GM12878 (cell line): ENCODE measurements around the gene WDR41. TPM values are rescaled to one million over a fixed set of nuclear protein-coding genes. Genes with fewer than 3 reads are reported as not detected.
"Not testable (repeated sequence)": the region's sequence is repeated elsewhere in the genome, so short reads cannot be mapped to it uniquely, and the experiment has no call there.

Source experiments
- ATAC-seq: fragments of 200-7000 bp; cut with Tn5 transposase; 3 replicates; pipeline ENCODE4 v1.9.1; 2020; ENCODE audit warnings: mild to moderate bottlenecking, moderate library complexity
- BruUV-seq: library from RNA; stranded (reverse); fragments of 400-500 nt; replicated peaks from 2 replicates; lab custom pipeline; 2021; lab: Mats Ljungman, UMichigan
- CTCF ChIA-PET: fragments of 300-600 bp; sonication (Branson Sonifier 250); formaldehyde crosslinking; extraction: SDS; loops from one replicate; lab custom pipeline; 2021; ENCODE audit warnings: inconsistent platforms; lab: Yijun Ruan, JAX
- POLR2A ChIA-PET: fragments of 350-600 bp; formaldehyde crosslinking; extraction: SDS; loops from one replicate; lab custom pipeline; 2021; ENCODE audit warnings: inconsistent platforms; lab: Charles Lee
- RAD21 ChIA-PET: fragments of 300-600 bp; sonication (Branson Sonifier 250); formaldehyde crosslinking; loops from one replicate; lab custom pipeline; 2023; ENCODE audit warnings: antibody characterized with exemption; ENCODE audit not compliant: unreplicated experiment; lab: Charles Lee
- SMC1A ChIA-PET: fragments of 300-600 bp; sonication (Branson Sonifier 250); formaldehyde crosslinking; loops from one replicate; lab custom pipeline; 2023; ENCODE audit not compliant: unreplicated experiment, uncharacterized antibody; lab: Charles Lee
- DNase-seq: peaks from one replicate; pipeline ENCODE4 v3.0.0-alpha.2; 2011; ENCODE audit warnings: low read depth, low spot score
- FAIRE-seq: peaks from 3 replicates; lab custom pipeline; 2011; peaks lifted over from hg19 to GRCh38; lab: Jason Lieb, UNC
- H2AFZ ChIP-seq: 2 replicates; pipeline ENCODE4 v1.6.0; 2011; ENCODE audit warnings: low read depth, low read length, control low read depth; ENCODE audit not compliant: control insufficient read depth
- H3K27ac ChIP-seq: 2 replicates; pipeline ENCODE4 v1.5.1; 2011; ENCODE audit warnings: control low read depth; ENCODE audit not compliant: control insufficient read depth, insufficient read depth
- H3K27me3 ChIP-seq, 2 experiments: replicated peaks in 1 of 2; 2 replicates each; pipeline versions ENCODE4 v1.6.0 to v1.6.1; 2011; ENCODE audit warnings: low read length in 1 of 2; ENCODE audit not compliant: control insufficient read depth in 2 of 2, insufficient read depth in 2 of 2
- H3K36me3 ChIP-seq, 2 experiments: 2 replicates each; pipeline ENCODE4 v1.5.1; 2011; ENCODE audit warnings: low read length in 1 of 2; ENCODE audit not compliant: control insufficient read depth in 2 of 2, insufficient read depth in 2 of 2
- H3K4me1 ChIP-seq: 2 replicates; pipeline ENCODE4 v1.6.1; 2011; ENCODE audit warnings: mild to moderate bottlenecking, low read length, moderate library complexity, mixed read lengths; ENCODE audit not compliant: control insufficient read depth, insufficient read depth
- H3K4me2 ChIP-seq: 2 replicates; pipeline ENCODE4 v1.6.0; 2011; ENCODE audit warnings: control low read depth; ENCODE audit not compliant: control insufficient read depth, insufficient read depth
- H3K4me3 ChIP-seq: fragments of 200-600 bp; sonication (generic); 2 replicates; pipeline ENCODE4 v1.5.1; 2016
- H3K79me2 ChIP-seq: 2 replicates; pipeline ENCODE4 v1.6.0; 2011; ENCODE audit warnings: low read length; ENCODE audit not compliant: control insufficient read depth, insufficient read depth
- H3K9ac ChIP-seq: 2 replicates; pipeline ENCODE4 v1.8.0; 2011; ENCODE audit warnings: low read length, control low read depth, mixed read lengths; ENCODE audit not compliant: control insufficient read depth, insufficient read depth
- H3K9me3 ChIP-seq: replicated peaks from 3 replicates; pipeline ENCODE4 v1.5.1; 2011; ENCODE audit warnings: mild to moderate bottlenecking, low read length; ENCODE audit not compliant: control insufficient read depth, insufficient read depth
- H4K20me1 ChIP-seq: 2 replicates; pipeline ENCODE4 v1.6.0; 2011; ENCODE audit not compliant: control insufficient read depth, insufficient read depth
- NBN ChIP-seq: fragments of 450-650 bp; IDR thresholded peaks from 2 replicates; pipeline ENCODE4 v1.6.1; 2016
- RUNX3 ChIP-seq: IDR thresholded peaks from 2 replicates; pipeline ENCODE4 v1.6.1; 2012; ENCODE audit warnings: low read length, inconsistent platforms
- SKIL ChIP-seq: fragments of 450-650 bp; IDR thresholded peaks from 2 replicates; pipeline ENCODE4 v1.6.1; 2017; ENCODE audit warnings: mild to moderate bottlenecking, low read depth, inconsistent platforms; ENCODE audit not compliant: poor library complexity, severe bottlenecking
- TAF1 ChIP-seq: IDR thresholded peaks from 2 replicates; pipeline ENCODE4 v1.6.1; 2011; ENCODE audit warnings: mild to moderate bottlenecking, low read depth, low read length, borderline replicate concordance
- WRNIP1 ChIP-seq: IDR thresholded peaks from 2 replicates; pipeline ENCODE4 v1.6.1; 2011; ENCODE audit warnings: low read depth, low read length, improper control_type of control experiment, borderline replicate concordance
- YBX1 ChIP-seq: fragments of 450-650 bp; IDR thresholded peaks from 2 replicates; pipeline ENCODE4 v1.6.1; 2016; ENCODE audit warnings: antibody characterized with exemption
- YY1 ChIP-seq: IDR thresholded peaks from 2 replicates; pipeline ENCODE4 v1.6.1; 2011; ENCODE audit warnings: low read depth, mild to moderate bottlenecking, low read length
- WGBS: methylation state at CpG from one replicate; pipeline ENCODE4 v1.1.6; 2016; ENCODE audit warnings: low lambda C conversion rate; ENCODE audit not compliant: insufficient replicate concordance, insufficient coverage; ENCODE audit errors: missing lambda C conversion rate; 5-methylcytosine and 5-hydroxymethylcytosine counted together
- in situ Hi-C: fragments of 300-500 bp; cut with MboI; formaldehyde crosslinking; loops from 9 replicates; pipeline ENCODE4 v1.14.3; 2018; ENCODE audit warnings: mixed read lengths
- intact Hi-C: fragments of 100-400 bp; cut with micrococcal nuclease; formaldehyde crosslinking; loops from one replicate; pipeline ENCODE4 v1.14.2; 2022; ENCODE audit not compliant: unreplicated experiment
- polyA plus RNA-seq, 11 experiments: library from polyadenylated mRNA; depleted of rRNA in 4 of 11; unstranded in 6 of 11; stranded (reverse) in 5 of 11; fragments of >200 nt; fragmentation: Nextera tagmentation in 4 of 11; fragmentation: Illumina TruSeq in 1 of 11; extraction: Ambion mirVana in 4 of 11; extraction: Trizol in 1 of 11; gene quantifications; 1 replicate in 1 of 11; 2 replicates in 10 of 11; pipeline versions ENCODE4 v1.2.1 to v1.2.3, GENCODE V29; 2011 to 2016; ENCODE audit warnings: inconsistent platforms in 2 of 11, missing spikeins in 2 of 11, low read depth in 1 of 11
- total RNA-seq, 4 experiments: library from RNA; depleted of rRNA in 3 of 4; stranded (reverse); fragments of >200 nt in 3 of 4; fragmentation: Illumina TruSeq in 1 of 4; extraction: Trizol in 1 of 4; gene quantifications; 2 replicates each; pipeline versions ENCODE4 v1.2.1 to v1.2.3, GENCODE V29; 2013 to 2021
- TF ChIP-seq, protein P1 (sequence below): IDR thresholded peaks from 2 replicates; pipeline ENCODE4 v1.6.1; 2012; ENCODE audit warnings: low read depth, low read length, improper control_type of control experiment
- TF ChIP-seq, protein P2 (sequence below): fragments of 450-650 bp; IDR thresholded peaks from 2 replicates; pipeline ENCODE4 v1.6.1; 2017; ENCODE audit warnings: low read depth, mild to moderate bottlenecking, moderate library complexity

Gene WDR41
- total and polyA plus RNA-seq, 10 of the 15 experiments (the other 5 are each of a cell fraction or from before 2014, with no cell fraction given), result 60.0 to 124 (median 84.4) TPM

DNA sequence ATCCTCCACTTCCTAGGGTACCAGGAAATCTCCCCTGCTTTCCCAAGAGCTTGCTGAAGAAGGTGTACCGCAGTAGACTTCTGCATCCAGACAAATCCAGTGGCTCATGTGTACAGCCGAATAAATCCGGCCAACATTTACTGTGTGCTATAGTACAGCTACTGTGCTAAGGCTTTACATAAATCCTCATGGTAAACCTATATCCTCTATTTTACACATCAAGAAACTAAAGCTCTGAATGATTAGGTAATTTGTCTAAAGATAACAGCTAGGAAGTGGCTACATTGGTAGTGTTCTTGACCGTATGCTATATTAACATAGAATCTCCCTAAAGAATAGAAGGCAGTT, 511 bp upstream of the WDR41 start (continued):
- no peak for TF ChIP-seq NBN
- TF ChIP-seq WRNIP1, result no peak
- TF ChIP-seq, protein P1, sequence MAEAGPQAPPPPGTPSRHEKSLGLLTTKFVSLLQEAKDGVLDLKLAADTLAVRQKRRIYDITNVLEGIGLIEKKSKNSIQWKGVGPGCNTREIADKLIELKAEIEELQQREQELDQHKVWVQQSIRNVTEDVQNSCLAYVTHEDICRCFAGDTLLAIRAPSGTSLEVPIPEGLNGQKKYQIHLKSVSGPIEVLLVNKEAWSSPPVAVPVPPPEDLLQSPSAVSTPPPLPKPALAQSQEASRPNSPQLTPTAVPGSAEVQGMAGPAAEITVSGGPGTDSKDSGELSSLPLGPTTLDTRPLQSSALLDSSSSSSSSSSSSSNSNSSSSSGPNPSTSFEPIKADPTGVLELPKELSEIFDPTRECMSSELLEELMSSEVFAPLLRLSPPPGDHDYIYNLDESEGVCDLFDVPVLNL, result peak; percentile 1; the same call in 1 of the 2 replicates
- no peak for TF ChIP-seq YBX1
- TF ChIP-seq, all 136 proteins: peak for 3

DNA sequence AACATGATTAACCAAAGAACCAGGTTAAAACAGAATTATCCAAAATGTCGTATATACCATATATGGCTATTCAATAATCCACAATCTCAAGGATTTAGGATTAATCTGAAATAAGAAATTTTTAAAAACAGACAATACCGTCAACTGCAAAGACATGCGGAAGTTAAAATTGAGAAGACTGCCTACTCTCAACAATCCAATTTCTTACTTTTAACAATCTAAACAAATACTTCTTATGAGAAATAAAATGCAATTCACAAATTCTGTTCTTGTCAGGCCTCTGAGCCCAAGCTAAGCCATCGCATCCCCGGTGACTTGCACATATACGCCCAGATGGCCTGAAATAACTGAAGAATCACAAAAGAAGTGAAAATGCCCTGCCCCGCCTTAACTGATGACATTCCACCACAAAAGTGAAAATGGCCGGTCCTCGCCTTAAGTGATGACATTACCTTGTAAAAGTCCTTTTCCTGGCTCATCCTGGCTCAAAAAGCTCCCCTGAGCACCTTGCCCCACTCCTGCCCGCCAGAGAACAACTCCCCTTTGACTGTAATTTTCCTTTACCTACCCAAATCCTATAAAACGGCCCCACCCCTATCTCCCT, 1.3 kb downstream of the WDR41 start:
- Histone ChIP-seq H3K9ac (peak overlapping the region; percentile 93), H3K4me3 (peak overlapping the region; percentile 82), H2AFZ (peak overlapping the region; percentile 99), H3K4me2 (peak overlapping the region; percentile 66), H3K79me2 (peaks cover 38% of the 10 kb centered on the region), H3K27ac (peak overlapping the region; percentile 96)
- H3K36me3 ChIP-seq, H3K4me1 ChIP-seq, DNase-seq, H3K27me3 ChIP-seq, FAIRE-seq, H4K20me1 ChIP-seq, H3K9me3 ChIP-seq, BruUV-seq: not testable (repeated sequence)
- ChIA-PET RAD21 (interaction anchor here (0.7 to 2.3 kb wide), 8 partner anchors 26 to 805 kb away, joined by 3 to 17 read pairs (median 5); no protein-coding TSS in a partner anchor), CTCF (interaction anchor here (1.3 to 3.6 kb wide), 3 partner anchors 80 to 347 kb away, joined by 6 to 35 read pairs (median 13); no protein-coding TSS in a partner anchor), POLR2A (interaction anchor here (0.5 to 1.7 kb wide), 2 partner anchors 140 to 460 kb away, joined by 4 to 11 read pairs; no protein-coding TSS in a partner anchor), SMC1A (interaction anchor here (0.7 to 3.0 kb wide), 9 partner anchors 27 to 346 kb away, joined by 3 to 14 read pairs (median 3); no protein-coding TSS in a partner anchor)
- in situ Hi-C loops, result loop anchor here (10.0 kb wide), 1 partner anchor 346 kb away; no protein-coding TSS in a partner anchor
- ATAC-seq, result peak; percentile 16
- WGBS, result under 1% methylated on average over 11 of the region's 11 CpGs
- intact Hi-C loops, result loop anchor here (5.0 to 10.0 kb wide), 3 partner anchors 141 to 616 kb away; partner anchors contain the start of gene ZBED3
- TF ChIP-seq RUNX3, result peak; percentile 35; the same call in 1 of the 2 replicates
- TF ChIP-seq TAF1, result 0 out of 2 replicates have a peak, but pooled peaks have one; percentile 29
- TF ChIP-seq, protein P2, sequence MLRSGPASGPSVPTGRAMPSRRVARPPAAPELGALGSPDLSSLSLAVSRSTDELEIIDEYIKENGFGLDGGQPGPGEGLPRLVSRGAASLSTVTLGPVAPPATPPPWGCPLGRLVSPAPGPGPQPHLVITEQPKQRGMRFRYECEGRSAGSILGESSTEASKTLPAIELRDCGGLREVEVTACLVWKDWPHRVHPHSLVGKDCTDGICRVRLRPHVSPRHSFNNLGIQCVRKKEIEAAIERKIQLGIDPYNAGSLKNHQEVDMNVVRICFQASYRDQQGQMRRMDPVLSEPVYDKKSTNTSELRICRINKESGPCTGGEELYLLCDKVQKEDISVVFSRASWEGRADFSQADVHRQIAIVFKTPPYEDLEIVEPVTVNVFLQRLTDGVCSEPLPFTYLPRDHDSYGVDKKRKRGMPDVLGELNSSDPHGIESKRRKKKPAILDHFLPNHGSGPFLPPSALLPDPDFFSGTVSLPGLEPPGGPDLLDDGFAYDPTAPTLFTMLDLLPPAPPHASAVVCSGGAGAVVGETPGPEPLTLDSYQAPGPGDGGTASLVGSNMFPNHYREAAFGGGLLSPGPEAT, result 0 out of 2 replicates have a peak, but pooled peaks have one; percentile 11
- peak; percentile 20 for TF ChIP-seq SKIL
- peak; percentile 78 for TF ChIP-seq YY1
